Measurements from ENCODE around the gene LRRC3.

LRRC3 gene

GRCh38 chr21:44440241-44441040 is 14.9 kb upstream of the LRRC3 start:
- no peak for DNase-seq

- no peak for DNase-seq
Observed at GRCh38 chr21:44441041-44441400, 14.3 kb upstream of the LRRC3 start.

GRCh38 chr21:44441581-44442265 is 13.6 kb upstream of the LRRC3 start:
- no peak for DNase-seq

- no peak for DNase-seq
Observed at GRCh38 chr21:44442266-44443125, 12.8 kb upstream of the LRRC3 start.

- no peak for DNase-seq
Observed at GRCh38 chr21:44443291-44443890, 11.9 kb upstream of the LRRC3 start.

GRCh38 chr21:44443891-44444285 is 11.4 kb upstream of the LRRC3 start:
- DNase-seq = no peak

GRCh38 chr21:44444286-44444931 is 10.9 kb upstream of the LRRC3 start:
- no peak for DNase-seq

GRCh38 chr21:44445145-44445812 is 10.0 kb upstream of the LRRC3 start:
- no peak for DNase-seq

- no peak for DNase-seq
Observed at GRCh38 chr21:44448651-44449131, 6.6 kb upstream of the LRRC3 start.

GRCh38 chr21:44449473-44450363 is 5.6 kb upstream of the LRRC3 start:
- no peak for DNase-seq

- no peak for DNase-seq
Observed at GRCh38 chr21:44450402-44450801, 4.9 kb upstream of the LRRC3 start.

- no peak for DNase-seq
Observed at GRCh38 chr21:44450999-44451398, 4.3 kb upstream of the LRRC3 start.

- no peak for DNase-seq
Observed at GRCh38 chr21:44453120-44453519, 2.2 kb upstream of the LRRC3 start.

GRCh38 chr21:44454058-44454457 is 1.3 kb upstream of the LRRC3 start:
- no peak for DNase-seq

GRCh38 chr21:44455524-44456213 is 359 bp downstream of the LRRC3 start:
- DNase-seq = no peak

- DNase-seq = no peak
Observed at GRCh38 chr21:44456214-44456914, 1.1 kb downstream of the LRRC3 start.

GRCh38 chr21:44456915-44457736 is 1.8 kb downstream of the LRRC3 start:
- no peak for DNase-seq

GRCh38 chr21:44458971-44459711 is 3.8 kb downstream of the LRRC3 start:
- no peak for DNase-seq
